Colonic mucosa (tissue), 4 donors: ENCODE results near the gene CCRL2. TPM values are rescaled to one million over a fixed set of nuclear protein-coding genes. Genes with fewer than 3 reads are reported as not detected.

ENCODE experiments used
- DNase-seq: peaks from one replicate; pipeline ENCODE4 v3.0.0-alpha.2; 2020
- H3K27ac ChIP-seq: fragments of 200-600 bp; one replicate; pipeline ENCODE4 v1.8.0; 2021
- H3K27me3 ChIP-seq: fragments of 200-600 bp; one replicate; pipeline ENCODE4 v1.8.0; 2021
- H3K36me3 ChIP-seq: fragments of 200-600 bp; one replicate; pipeline ENCODE4 v1.8.0; 2021
- H3K4me1 ChIP-seq: fragments of 200-600 bp; one replicate; pipeline ENCODE4 v1.8.0; 2021; ENCODE audit warnings: mild to moderate bottlenecking
- H3K4me3 ChIP-seq: fragments of 200-600 bp; one replicate; pipeline ENCODE4 v1.8.0; 2021
- H3K9ac ChIP-seq, 2 donors: one replicate each; pipeline ENCODE4 v1.7.0; 2013; ENCODE audit warnings: control low read depth in 2 of 2, low read depth in 2 of 2, low read length in 2 of 2
- H3K9me3 ChIP-seq: fragments of 200-600 bp; one replicate; pipeline ENCODE4 v1.8.0; 2021
- intact Hi-C: fragments of 100-400 bp; cut with DNase I; formaldehyde crosslinking; loops from one replicate; pipeline ENCODE4 v1.14.1; 2022
- total RNA-seq, 2 donors: library from RNA; stranded (reverse); fragmentation: NEBNext Ultra II Directional in 1 of 2; extraction: Animal tissue kit (Norgen Biotek cat#: 25700) in 1 of 2; gene quantifications; one replicate each; pipeline ENCODE4 v1.2.1, GENCODE V29; 2021
- TF ChIP-seq, protein P1 (sequence below): fragments of 200-600 bp; IDR thresholded peaks from one replicate; pipeline ENCODE4 v1.8.0; 2022; ENCODE audit warnings: antibody characterized with exemption, mild to moderate bottlenecking
- donor health status: healthy.
- donor health status: DM: no; HTN: no; CAD: no.
- donor health status: DM: no; HTN: no; CAD: no.

CCRL2 gene
- total RNA-seq, 2 donors from 2014 or later: 10.9 to 17.6 TPM

DNA sequence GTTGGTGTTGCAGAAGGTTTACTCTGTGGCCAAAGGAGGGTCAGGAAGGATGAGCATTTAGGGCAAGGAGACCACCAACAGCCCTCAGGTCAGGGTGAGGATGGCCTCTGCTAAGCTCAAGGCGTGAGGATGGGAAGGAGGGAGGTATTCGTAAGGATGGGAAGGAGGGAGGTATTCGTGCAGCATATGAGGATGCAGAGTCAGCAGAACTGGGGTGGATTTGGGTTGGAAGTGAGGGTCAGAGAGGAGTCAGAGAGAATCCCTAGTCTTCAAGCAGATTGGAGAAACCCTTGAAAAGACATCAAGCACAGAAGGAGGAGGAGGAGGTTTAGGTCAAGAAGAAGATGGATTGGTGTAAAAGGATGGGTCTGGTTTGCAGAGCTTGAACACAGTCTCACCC is 32.3 kb upstream of the CCRL2 start:
- no peaks in the 10 kb centered on the region for H3K9me3 ChIP-seq
- TF ChIP-seq, protein P1, sequence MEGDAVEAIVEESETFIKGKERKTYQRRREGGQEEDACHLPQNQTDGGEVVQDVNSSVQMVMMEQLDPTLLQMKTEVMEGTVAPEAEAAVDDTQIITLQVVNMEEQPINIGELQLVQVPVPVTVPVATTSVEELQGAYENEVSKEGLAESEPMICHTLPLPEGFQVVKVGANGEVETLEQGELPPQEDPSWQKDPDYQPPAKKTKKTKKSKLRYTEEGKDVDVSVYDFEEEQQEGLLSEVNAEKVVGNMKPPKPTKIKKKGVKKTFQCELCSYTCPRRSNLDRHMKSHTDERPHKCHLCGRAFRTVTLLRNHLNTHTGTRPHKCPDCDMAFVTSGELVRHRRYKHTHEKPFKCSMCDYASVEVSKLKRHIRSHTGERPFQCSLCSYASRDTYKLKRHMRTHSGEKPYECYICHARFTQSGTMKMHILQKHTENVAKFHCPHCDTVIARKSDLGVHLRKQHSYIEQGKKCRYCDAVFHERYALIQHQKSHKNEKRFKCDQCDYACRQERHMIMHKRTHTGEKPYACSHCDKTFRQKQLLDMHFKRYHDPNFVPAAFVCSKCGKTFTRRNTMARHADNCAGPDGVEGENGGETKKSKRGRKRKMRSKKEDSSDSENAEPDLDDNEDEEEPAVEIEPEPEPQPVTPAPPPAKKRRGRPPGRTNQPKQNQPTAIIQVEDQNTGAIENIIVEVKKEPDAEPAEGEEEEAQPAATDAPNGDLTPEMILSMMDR: no peak
- H3K36me3 ChIP-seq: no peaks in the 10 kb centered on the region
- H3K9ac ChIP-seq: no peak overlapping the region
- DNase-seq: no peak
- no peak overlapping the region for H3K27ac ChIP-seq
- intact Hi-C loops: loop anchor here (5.0 kb wide), 2 partner anchors 97 to 292 kb away; no protein-coding TSS in a partner anchor
- H3K27me3 ChIP-seq: no peaks in the 10 kb centered on the region
- H3K4me1 ChIP-seq: no peaks in the 10 kb centered on the region
- H3K4me3 ChIP-seq: no peak overlapping the region

DNA sequence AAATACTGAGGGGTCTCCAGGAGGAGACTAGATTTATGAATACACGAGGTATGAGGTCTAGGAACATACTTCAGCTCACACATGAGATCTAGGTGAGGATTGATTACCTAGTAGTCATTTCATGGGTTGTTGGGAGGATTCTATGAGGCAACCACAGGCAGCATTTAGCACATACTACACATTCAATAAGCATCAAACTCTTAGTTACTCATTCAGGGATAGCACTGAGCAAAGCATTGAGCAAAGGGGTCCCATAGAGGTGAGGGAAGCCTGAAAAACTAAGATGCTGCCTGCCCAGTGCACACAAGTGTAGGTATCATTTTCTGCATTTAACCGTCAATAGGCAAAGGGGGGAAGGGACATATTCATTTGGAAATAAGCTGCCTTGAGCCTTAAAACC is 31.8 kb upstream of the CCRL2 start:
- no peaks in the 10 kb centered on the region for H3K9me3 ChIP-seq
- TF ChIP-seq, protein P1: no peak
- H3K4me1 ChIP-seq: no peaks in the 10 kb centered on the region
- H3K27ac ChIP-seq: no peak overlapping the region
- H3K4me3 ChIP-seq: no peak overlapping the region
- H3K9ac ChIP-seq: no peak overlapping the region
- H3K27me3 ChIP-seq: no peaks in the 10 kb centered on the region
- no peaks in the 10 kb centered on the region for H3K36me3 ChIP-seq
- intact Hi-C loops: no loop called here
- DNase-seq: no peak

- TF ChIP-seq, protein P1: no peak
- Histone ChIP-seq H3K36me3 (no peaks in the 10 kb centered on the region), H3K4me3 (no peak overlapping the region), H3K27me3 (no peaks in the 10 kb centered on the region), H3K9ac (no peak overlapping the region), H3K4me1 (peaks cover 3% of the 10 kb centered on the region), H3K27ac (no peak overlapping the region), H3K9me3 (no peaks in the 10 kb centered on the region)
- intact Hi-C loops: no loop called here
- no peak for DNase-seq
These were observed 31.2 kb upstream of the CCRL2 start for GRCh38 chr3:46375814-46376213.

- peak overlapping the region in 1 of 2 donors; percentile 20 for H3K9ac ChIP-seq
- intact Hi-C loops: no loop called here
- no peaks in the 10 kb centered on the region for H3K27me3 ChIP-seq
- H3K27ac ChIP-seq: no peak overlapping the region
- no peaks in the 10 kb centered on the region for H3K9me3 ChIP-seq
- no peaks in the 10 kb centered on the region for H3K36me3 ChIP-seq
- TF ChIP-seq, protein P1: peak; percentile 61
- peaks cover 4% of the 10 kb centered on the region for H3K4me1 ChIP-seq
- DNase-seq: peak; percentile 79
- H3K4me3 ChIP-seq: no peak overlapping the region
These were observed 28.6 kb upstream of the CCRL2 start for GRCh38 chr3:46378426-46378942.

DNA sequence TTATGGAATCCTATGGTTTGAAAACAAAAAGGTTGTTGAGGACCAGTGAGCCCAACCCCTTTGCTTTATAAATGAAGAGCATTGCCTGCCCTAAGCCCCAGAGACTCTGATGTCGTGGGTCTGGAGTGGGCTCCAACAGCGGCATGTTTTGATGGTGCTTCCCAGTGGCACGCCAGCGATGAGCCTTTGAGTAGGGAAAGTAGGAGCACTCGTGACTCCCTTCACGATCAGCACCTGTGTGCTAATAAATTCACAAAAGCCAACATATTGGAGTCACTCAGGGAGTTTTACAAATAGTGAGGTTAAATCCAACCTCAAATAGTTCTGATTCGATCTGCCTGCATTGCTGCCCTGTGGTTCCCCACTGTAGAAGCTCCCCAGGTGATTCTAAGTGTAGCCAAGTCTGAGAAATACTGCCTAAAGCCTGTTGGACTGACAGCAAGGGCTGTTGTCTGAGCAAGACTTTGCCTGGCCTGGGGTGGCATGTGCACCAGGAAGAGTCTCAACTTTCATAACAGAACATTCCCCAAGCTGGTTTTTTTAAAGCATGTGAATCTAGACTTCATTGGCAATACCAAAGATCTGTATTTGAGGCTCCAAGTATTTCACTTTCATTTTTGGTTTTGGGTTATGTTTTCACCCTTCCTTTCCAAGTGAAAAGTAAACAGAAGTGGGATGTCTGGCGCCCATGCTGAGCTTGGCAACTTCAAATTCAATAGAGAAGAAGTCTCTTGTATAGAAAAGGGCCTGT is 26.4 kb upstream of the CCRL2 start:
- intact Hi-C loops: no loop called here
- Histone ChIP-seq H3K27me3 (no peaks in the 10 kb centered on the region), H3K4me3 (no peak overlapping the region)

More for the DNA sequence above, 26.4 kb upstream of the CCRL2 start:
- Histone ChIP-seq H3K9ac (no peak overlapping the region), H3K9me3 (no peaks in the 10 kb centered on the region), H3K4me1 (peaks cover 11% of the 10 kb centered on the region), H3K27ac (peak overlapping the region; percentile 34), H3K36me3 (no peaks in the 10 kb centered on the region)
- TF ChIP-seq, protein P1: no peak
- DNase-seq: no peak
